H1 (cell line): ENCODE data around the gene DIAPH1. TPM values are rescaled to one million over a fixed set of nuclear protein-coding genes. Genes with fewer than 3 reads are reported as not detected.

Experiments
- CTCF ChIA-PET: fragments of 300-600 bp; sonication (Branson Sonifier 250); formaldehyde crosslinking; loops from one replicate; lab custom pipeline; 2021; ENCODE audit not compliant: partially characterized antibody; lab: Charles Lee
- POLR2A ChIA-PET: fragments of 300-600 bp; sonication (Branson Sonifier 250); formaldehyde crosslinking; loops from one replicate; lab custom pipeline; 2021; ENCODE audit warnings: inconsistent platforms; ENCODE audit not compliant: partially characterized antibody; lab: Charles Lee
- DNase-seq, 2 experiments: peaks; one replicate each; pipeline versions ENCODE4 v3.0.0 to v3.0.0-alpha.2; 2010 to 2022; ENCODE audit warnings: low spot score in 2 of 2, low read depth in 1 of 2, mixed read lengths in 1 of 2
- FAIRE-seq: peaks from 2 replicates; lab custom pipeline; 2011; peaks lifted over from hg19 to GRCh38; lab: Jason Lieb, UNC
- H2AFZ ChIP-seq: 2 replicates; pipeline ENCODE4 v1.8.1; 2012; ENCODE audit warnings: low read length, inconsistent platforms
- H2AK5ac ChIP-seq: 2 replicates; pipeline ENCODE4 v1.6.1; 2013; ENCODE audit warnings: low read depth, low read length
- H2BK120ac ChIP-seq: replicated peaks from 2 replicates; pipeline ENCODE3; 2013; ENCODE audit warnings: low read depth, low read length, inconsistent platforms
- H2BK12ac ChIP-seq: 2 replicates; pipeline ENCODE4 v1.6.1; 2013; ENCODE audit warnings: low read depth, low read length
- H2BK15ac ChIP-seq: 2 replicates; pipeline ENCODE4 v1.6.1; 2013; ENCODE audit warnings: low read length
- H2BK20ac ChIP-seq: 2 replicates; pipeline ENCODE4 v1.6.1; 2013; ENCODE audit warnings: low read length
- H2BK5ac ChIP-seq: 2 replicates; pipeline ENCODE4 v1.6.1; 2013; ENCODE audit warnings: low read depth, low read length
- H3K14ac ChIP-seq: 2 replicates; pipeline ENCODE4 v1.6.1; 2013; ENCODE audit warnings: inconsistent platforms; ENCODE audit not compliant: insufficient read length
- H3K18ac ChIP-seq: 2 replicates; pipeline ENCODE4 v1.6.1; 2013; ENCODE audit warnings: low read length; ENCODE audit errors: extremely low read depth
- H3K23ac ChIP-seq: 2 replicates; pipeline ENCODE4 v1.6.1; 2013; ENCODE audit warnings: inconsistent platforms; ENCODE audit not compliant: insufficient read length
- H3K23me2 ChIP-seq: 2 replicates; pipeline ENCODE4 v1.6.1; 2013; ENCODE audit warnings: low read depth, low read length
- H3K27ac ChIP-seq: 2 replicates; pipeline ENCODE4 v1.6.1; 2011; ENCODE audit warnings: low read depth, low read length, inconsistent platforms
- H3K27me3 ChIP-seq, 4 experiments: replicated peaks in 1 of 4; 1 replicate in 1 of 4; 2 replicates in 3 of 4; pipeline versions ENCODE4 v1.6.1 to v1.8.1; 2011 to 2013; ENCODE audit warnings: low read length in 3 of 4, mild to moderate bottlenecking in 3 of 4, inconsistent platforms in 2 of 4, mixed read lengths in 2 of 4, moderate library complexity in 1 of 4; ENCODE audit not compliant: control insufficient read depth in 3 of 4, insufficient read depth in 3 of 4; ENCODE audit errors: extremely low read depth in 1 of 4
- H3K36me3 ChIP-seq, 4 experiments: 2 replicates each; pipeline versions ENCODE4 v1.6.1 to v1.8.1; 2011 to 2013; ENCODE audit warnings: mild to moderate bottlenecking in 4 of 4, low read length in 3 of 4, moderate library complexity in 2 of 4, control low read depth in 1 of 4, inconsistent platforms in 1 of 4; ENCODE audit not compliant: insufficient read depth in 4 of 4, control insufficient read depth in 2 of 4
- H3K4ac ChIP-seq: replicated peaks from 2 replicates; pipeline ENCODE3; 2013; ENCODE audit warnings: low read length, low read depth, mixed read lengths, inconsistent platforms; ENCODE audit not compliant: insufficient read length
- H3K4me1 ChIP-seq, 4 experiments: replicated peaks in 1 of 4; 1 replicate in 1 of 4; 2 replicates in 3 of 4; pipeline versions ENCODE4 v1.6.1 to v1.8.1; 2011 to 2013; ENCODE audit warnings: low read length in 3 of 4, inconsistent platforms in 2 of 4, mixed read lengths in 1 of 4; ENCODE audit not compliant: insufficient read depth in 4 of 4, control insufficient read depth in 3 of 4
- H3K4me2 ChIP-seq, 2 experiments: 2 replicates each; pipeline versions ENCODE4 v1.6.1 to v1.8.1; 2011 to 2013; ENCODE audit warnings: low read depth in 2 of 2, low read length in 2 of 2, control low read depth in 1 of 2, inconsistent platforms in 1 of 2, mild to moderate bottlenecking in 1 of 2; ENCODE audit not compliant: insufficient read depth in 1 of 2
- H3K4me3 ChIP-seq, 4 experiments: fragments of 200-600, 300-600 bp in 1 of 4; sonication (generic), shearing (Covaris generic), sonication (Bioruptor Twin) in 1 of 4; 2 replicates each; pipeline versions ENCODE4 v1.5.1 to v1.8.1; 2011 to 2016; ENCODE audit warnings: low read length in 4 of 4, low read depth in 3 of 4, control low read depth in 2 of 4, inconsistent platforms in 2 of 4, mild to moderate bottlenecking in 2 of 4, mixed read lengths in 1 of 4, moderate library complexity in 1 of 4; ENCODE audit not compliant: insufficient read depth in 2 of 4; ENCODE audit errors: extremely low read depth in 1 of 4
- H3K56ac ChIP-seq: replicated peaks from 2 replicates; pipeline ENCODE3; 2013; ENCODE audit warnings: low read depth, mild to moderate bottlenecking, mixed read lengths, low read length, inconsistent platforms; ENCODE audit not compliant: insufficient read length
- H3K79me1 ChIP-seq: 2 replicates; pipeline ENCODE4 v1.6.1; 2013; ENCODE audit warnings: low read depth, low read length, control low read depth
- H3K79me2 ChIP-seq, 2 experiments: 2 replicates each; pipeline versions ENCODE4 v1.6.1 to v1.8.1; 2012 to 2013; ENCODE audit warnings: low read length in 2 of 2, mild to moderate bottlenecking in 2 of 2, inconsistent platforms in 1 of 2; ENCODE audit not compliant: insufficient read depth in 2 of 2, control insufficient read depth in 1 of 2
- H3K9ac ChIP-seq, 4 experiments: replicated peaks in 1 of 4; 1 replicate in 1 of 4; 2 replicates in 3 of 4; pipeline versions ENCODE4 v1.6.1 to v1.8.1; 2011 to 2013; ENCODE audit warnings: low read depth in 3 of 4, low read length in 3 of 4, control low read depth in 2 of 4, mild to moderate bottlenecking in 2 of 4, moderate library complexity in 2 of 4, inconsistent platforms in 1 of 4; ENCODE audit errors: extremely low read depth in 1 of 4
- H3K9me3 ChIP-seq, 2 experiments: 2 replicates each; pipeline versions ENCODE4 v1.6.1 to v1.8.1; 2012 to 2013; ENCODE audit warnings: mild to moderate bottlenecking in 2 of 2, moderate library complexity in 2 of 2, control low read depth in 1 of 2, inconsistent platforms in 1 of 2, low read depth in 1 of 2, low read length in 1 of 2, mixed read lengths in 1 of 2; ENCODE audit not compliant: insufficient read depth in 2 of 2
- H4K20me1 ChIP-seq, 2 experiments: replicated peaks in 1 of 2; 2 replicates each; pipeline versions ENCODE3 to v1.8.1; 2011 to 2013; ENCODE audit warnings: inconsistent platforms in 2 of 2, low read length in 2 of 2, mild to moderate bottlenecking in 1 of 2; ENCODE audit not compliant: insufficient read depth in 2 of 2, control insufficient read depth in 1 of 2
- H4K5ac ChIP-seq: 2 replicates; pipeline ENCODE4 v1.6.1; 2013; ENCODE audit warnings: low read length, low read depth, mixed read lengths, inconsistent platforms; ENCODE audit not compliant: insufficient read length
- H4K8ac ChIP-seq: 2 replicates; pipeline ENCODE4 v1.8.0; 2013; ENCODE audit warnings: mild to moderate bottlenecking, moderate library complexity, low read length, inconsistent platforms; ENCODE audit not compliant: insufficient read depth; ENCODE audit errors: extremely low read depth
- H4K91ac ChIP-seq: replicated peaks from 2 replicates; pipeline ENCODE3; 2013; ENCODE audit warnings: low read length, mixed read lengths, inconsistent platforms; ENCODE audit not compliant: insufficient read length
- CHD1 ChIP-seq: IDR thresholded peaks from 2 replicates; pipeline ENCODE4 v1.6.1; 2012; ENCODE audit warnings: low read depth, low read length, improper control_type of control experiment
- CHD2 ChIP-seq: IDR thresholded peaks from 2 replicates; pipeline ENCODE4 v1.6.1; 2012; ENCODE audit warnings: low read length, improper control_type of control experiment
- CREB1 ChIP-seq: IDR thresholded peaks from 2 replicates; pipeline ENCODE4 v1.6.1; 2012; ENCODE audit warnings: inconsistent platforms
- EGR1 ChIP-seq: IDR thresholded peaks from 2 replicates; pipeline ENCODE4 v1.6.1; 2011; ENCODE audit warnings: low read depth, low read length, borderline replicate concordance
- EZH2 ChIP-seq: fragments of 200-600 bp; sonication (generic); IDR thresholded peaks from 2 replicates; pipeline ENCODE4 v1.7.1; 2012; ENCODE audit warnings: low read depth, mild to moderate bottlenecking, moderate library complexity, low read length, inconsistent platforms; ENCODE audit not compliant: severe bottlenecking
- GABPA ChIP-seq: IDR thresholded peaks from 2 replicates; pipeline ENCODE4 v1.6.1; 2011; ENCODE audit warnings: mild to moderate bottlenecking, low read length, moderate library complexity, borderline replicate concordance; ENCODE audit not compliant: insufficient read depth
- NRF1 ChIP-seq: IDR thresholded peaks from 2 replicates; pipeline ENCODE4 v1.6.1; 2011; ENCODE audit warnings: mild to moderate bottlenecking, low read depth, low read length, improper control_type of control experiment
- POU5F1 ChIP-seq: IDR thresholded peaks from 2 replicates; pipeline ENCODE4 v1.6.1; 2011; ENCODE audit warnings: low read depth, mild to moderate bottlenecking, low read length, moderate library complexity
- SIRT6 ChIP-seq: IDR thresholded peaks from one replicate; pipeline ENCODE4 v1.7.1; 2012; ENCODE audit warnings: low read length, inconsistent platforms
- SRF ChIP-seq: IDR thresholded peaks from 2 replicates; pipeline ENCODE4 v1.6.1; 2011; ENCODE audit warnings: mild to moderate bottlenecking, low read depth, low read length, moderate library complexity
- TAF1 ChIP-seq: IDR thresholded peaks from 2 replicates; pipeline ENCODE4 v1.6.1; 2011; ENCODE audit warnings: mild to moderate bottlenecking, low read depth, low read length
- WGBS, 2 experiments: shearing (Covaris generic) in 1 of 2; methylation state at CpG; one replicate each; pipeline versions ENCODE4 v1.1.6 to v1.1.7; 2013 to 2015; ENCODE audit warnings: low lambda C conversion rate in 2 of 2, mixed read lengths in 2 of 2, inconsistent platforms in 1 of 2, low coverage in 1 of 2, missing lambda C conversion rate in 1 of 2; ENCODE audit not compliant: insufficient replicate concordance in 2 of 2, insufficient coverage in 1 of 2, insufficient read length in 1 of 2; ENCODE audit errors: extremely low coverage in 1 of 2, missing lambda C conversion rate in 1 of 2; 5-methylcytosine and 5-hydroxymethylcytosine counted together
- polyA plus RNA-seq, 7 experiments: library from polyadenylated mRNA; depleted of rRNA in 3 of 7; stranded (reverse) in 5 of 7; unstranded in 2 of 7; fragments of >200 nt in 5 of 7; fragments of 200-250 nt in 2 of 7; gene quantifications; 1 replicate in 5 of 7; 2 replicates in 1 of 7; 4 replicates in 1 of 7; pipeline versions ENCODE4 v1.2.1 to v1.2.3, GENCODE V29; 2011 to 2013; ENCODE audit warnings: missing spikeins in 2 of 7, mixed read lengths in 2 of 7
- total RNA-seq: library from RNA; stranded (reverse); fragmentation: NEBNext Ultra II Directional; extraction: Animal tissue kit (Norgen Biotek cat#: 25700); gene quantifications from 2 replicates; pipeline ENCODE4 v1.2.1, GENCODE V29; 2021
- TF ChIP-seq, protein P1 (sequence below), 3 experiments: IDR thresholded peaks; 1 replicate in 2 of 3; 2 replicates in 1 of 3; pipeline versions ENCODE4 v1.5.1 to v1.6.1; 2011; ENCODE audit warnings: low read length in 3 of 3, mild to moderate bottlenecking in 3 of 3, inconsistent platforms in 2 of 3, low read depth in 1 of 3, moderate library complexity in 1 of 3; ENCODE audit not compliant: insufficient read depth in 1 of 3; ENCODE audit errors: control extremely low read depth in 1 of 3

The DIAPH1 gene
- total and polyA plus RNA-seq, 2 of the 8 experiments (the other 6 are each of a cell fraction or from before 2014, with no cell fraction given) = 61.2 to 114 TPM

DNA sequence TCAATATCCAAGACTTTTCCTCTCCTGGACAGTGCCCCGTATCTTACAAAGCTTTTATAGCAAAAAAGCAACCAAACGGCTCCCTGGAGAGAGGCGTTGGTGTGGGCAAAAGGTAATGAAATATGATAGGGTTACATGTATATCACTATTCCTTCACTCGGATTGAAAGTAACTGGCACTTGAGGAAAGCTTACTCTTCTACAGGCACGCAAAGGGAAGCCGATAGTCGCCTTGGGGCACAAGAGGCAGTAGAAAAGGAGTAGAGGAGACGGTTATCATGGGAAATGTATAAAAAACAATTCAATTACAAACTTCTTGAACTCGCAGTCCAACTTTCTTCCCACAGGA lies 1.1 kb downstream of the DIAPH1 start:
- Histone ChIP-seq H4K91ac (no peak overlapping the region), H2BK15ac (no peak overlapping the region), H2BK5ac (0 out of 2 replicates have a peak overlapping the region, but pooled peaks have one; percentile 40), H3K9me3 (no peaks in the 10 kb centered on the region), H4K20me1 (peaks cover 0 to 4% of the 10 kb centered on the region in 2 experiments), H2AFZ (no peak overlapping the region), H3K18ac (no peak overlapping the region; the same call in 1 of the 2 replicates), H3K27ac (peak overlapping the region; percentile 17; the same call in 1 of the 2 replicates), H3K56ac (no peak overlapping the region), H3K36me3 (peaks cover 2 to 22% (median 14%) of the 10 kb centered on the region in 4 experiments; a peak in 7 of 8 replicates), H2BK12ac (no peak overlapping the region), H3K4ac (no peak overlapping the region), H3K14ac (no peak overlapping the region), H3K4me3 (peak overlapping the region; percentile 74 to 97 (median 84); a peak in 7 of 8 replicates), H3K4me2 (peak overlapping the region; percentile 93 to 99), H3K4me1 (peaks cover 0 to 4% (median 2%) of the 10 kb centered on the region in 4 experiments; a peak in 3 of 7 replicates), H3K79me2 (peaks cover 8 to 49% of the 10 kb centered on the region in 2 experiments), H3K27me3 (no peaks in the 10 kb centered on the region), H3K23ac (no peak overlapping the region), H4K8ac (no peak overlapping the region), H4K5ac (no peak overlapping the region), H3K9ac (peak overlapping the region in 3 of 4 experiments; percentile 64 to 85 (median 70); a peak in 4 of 7 replicates), H3K79me1 (no peaks in the 10 kb centered on the region; the same call in 1 of the 2 replicates), H2AK5ac (no peak overlapping the region)
- DNase-seq (no peak), FAIRE-seq (peak; percentile 13)
- POLR2A ChIA-PET = interaction anchor here (0.8 to 8.2 kb wide), 8 partner anchors 9 to 26 kb away, joined by 3 to 75 read pairs (median 6); partner anchors contain the start of genes HDAC3 and RELL2
- WGBS, 2 experiments = 57% methylated on average over 9 of the region's 9 CpGs; no CpG with 5 or more reads in 1 of the 2 experiments
- TF ChIP-seq, protein P1, sequence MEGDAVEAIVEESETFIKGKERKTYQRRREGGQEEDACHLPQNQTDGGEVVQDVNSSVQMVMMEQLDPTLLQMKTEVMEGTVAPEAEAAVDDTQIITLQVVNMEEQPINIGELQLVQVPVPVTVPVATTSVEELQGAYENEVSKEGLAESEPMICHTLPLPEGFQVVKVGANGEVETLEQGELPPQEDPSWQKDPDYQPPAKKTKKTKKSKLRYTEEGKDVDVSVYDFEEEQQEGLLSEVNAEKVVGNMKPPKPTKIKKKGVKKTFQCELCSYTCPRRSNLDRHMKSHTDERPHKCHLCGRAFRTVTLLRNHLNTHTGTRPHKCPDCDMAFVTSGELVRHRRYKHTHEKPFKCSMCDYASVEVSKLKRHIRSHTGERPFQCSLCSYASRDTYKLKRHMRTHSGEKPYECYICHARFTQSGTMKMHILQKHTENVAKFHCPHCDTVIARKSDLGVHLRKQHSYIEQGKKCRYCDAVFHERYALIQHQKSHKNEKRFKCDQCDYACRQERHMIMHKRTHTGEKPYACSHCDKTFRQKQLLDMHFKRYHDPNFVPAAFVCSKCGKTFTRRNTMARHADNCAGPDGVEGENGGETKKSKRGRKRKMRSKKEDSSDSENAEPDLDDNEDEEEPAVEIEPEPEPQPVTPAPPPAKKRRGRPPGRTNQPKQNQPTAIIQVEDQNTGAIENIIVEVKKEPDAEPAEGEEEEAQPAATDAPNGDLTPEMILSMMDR (IDR thresholded peaks at IDR 0.05; ENCODE audit: control extremely low read depth in 1 of 3, insufficient read depth in 1 of 3, low read depth in 1 of 3, low read length in 3 of 3) = no peak
- TF ChIP-seq CREB1 (no peak), SIRT6 (no peak), SRF (no peak), POU5F1 (no peak), TAF1 (no peak), EGR1 (no peak), CHD2 (no peak), NRF1 (no peak), CHD1 (no peak), EZH2 (no peak), GABPA (no peak)
- TF ChIP-seq, all 59 proteins: peak for 0
- no peak overlapping the region for H2BK120ac ChIP-seq
- peaks cover 3% of the 10 kb centered on the region; the same call in 1 of the 2 replicates for H3K23me2 ChIP-seq
- CTCF ChIA-PET = interaction anchor here (0.5 to 11.4 kb wide), 10 partner anchors 10 to 946 kb away, joined by 3 to 150 read pairs (median 3); partner anchors contain the start of genes HDAC3 and RELL2
- H2BK20ac ChIP-seq = no peak overlapping the region
